ENCODE results near the gene POLE.
A peak's percentile ranks its signal among the peaks of the same experiment; 100 is the strongest.

Gene POLE, protein sequence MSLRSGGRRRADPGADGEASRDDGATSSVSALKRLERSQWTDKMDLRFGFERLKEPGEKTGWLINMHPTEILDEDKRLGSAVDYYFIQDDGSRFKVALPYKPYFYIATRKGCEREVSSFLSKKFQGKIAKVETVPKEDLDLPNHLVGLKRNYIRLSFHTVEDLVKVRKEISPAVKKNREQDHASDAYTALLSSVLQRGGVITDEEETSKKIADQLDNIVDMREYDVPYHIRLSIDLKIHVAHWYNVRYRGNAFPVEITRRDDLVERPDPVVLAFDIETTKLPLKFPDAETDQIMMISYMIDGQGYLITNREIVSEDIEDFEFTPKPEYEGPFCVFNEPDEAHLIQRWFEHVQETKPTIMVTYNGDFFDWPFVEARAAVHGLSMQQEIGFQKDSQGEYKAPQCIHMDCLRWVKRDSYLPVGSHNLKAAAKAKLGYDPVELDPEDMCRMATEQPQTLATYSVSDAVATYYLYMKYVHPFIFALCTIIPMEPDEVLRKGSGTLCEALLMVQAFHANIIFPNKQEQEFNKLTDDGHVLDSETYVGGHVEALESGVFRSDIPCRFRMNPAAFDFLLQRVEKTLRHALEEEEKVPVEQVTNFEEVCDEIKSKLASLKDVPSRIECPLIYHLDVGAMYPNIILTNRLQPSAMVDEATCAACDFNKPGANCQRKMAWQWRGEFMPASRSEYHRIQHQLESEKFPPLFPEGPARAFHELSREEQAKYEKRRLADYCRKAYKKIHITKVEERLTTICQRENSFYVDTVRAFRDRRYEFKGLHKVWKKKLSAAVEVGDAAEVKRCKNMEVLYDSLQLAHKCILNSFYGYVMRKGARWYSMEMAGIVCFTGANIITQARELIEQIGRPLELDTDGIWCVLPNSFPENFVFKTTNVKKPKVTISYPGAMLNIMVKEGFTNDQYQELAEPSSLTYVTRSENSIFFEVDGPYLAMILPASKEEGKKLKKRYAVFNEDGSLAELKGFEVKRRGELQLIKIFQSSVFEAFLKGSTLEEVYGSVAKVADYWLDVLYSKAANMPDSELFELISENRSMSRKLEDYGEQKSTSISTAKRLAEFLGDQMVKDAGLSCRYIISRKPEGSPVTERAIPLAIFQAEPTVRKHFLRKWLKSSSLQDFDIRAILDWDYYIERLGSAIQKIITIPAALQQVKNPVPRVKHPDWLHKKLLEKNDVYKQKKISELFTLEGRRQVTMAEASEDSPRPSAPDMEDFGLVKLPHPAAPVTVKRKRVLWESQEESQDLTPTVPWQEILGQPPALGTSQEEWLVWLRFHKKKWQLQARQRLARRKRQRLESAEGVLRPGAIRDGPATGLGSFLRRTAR (N-terminal part only)

DNA sequence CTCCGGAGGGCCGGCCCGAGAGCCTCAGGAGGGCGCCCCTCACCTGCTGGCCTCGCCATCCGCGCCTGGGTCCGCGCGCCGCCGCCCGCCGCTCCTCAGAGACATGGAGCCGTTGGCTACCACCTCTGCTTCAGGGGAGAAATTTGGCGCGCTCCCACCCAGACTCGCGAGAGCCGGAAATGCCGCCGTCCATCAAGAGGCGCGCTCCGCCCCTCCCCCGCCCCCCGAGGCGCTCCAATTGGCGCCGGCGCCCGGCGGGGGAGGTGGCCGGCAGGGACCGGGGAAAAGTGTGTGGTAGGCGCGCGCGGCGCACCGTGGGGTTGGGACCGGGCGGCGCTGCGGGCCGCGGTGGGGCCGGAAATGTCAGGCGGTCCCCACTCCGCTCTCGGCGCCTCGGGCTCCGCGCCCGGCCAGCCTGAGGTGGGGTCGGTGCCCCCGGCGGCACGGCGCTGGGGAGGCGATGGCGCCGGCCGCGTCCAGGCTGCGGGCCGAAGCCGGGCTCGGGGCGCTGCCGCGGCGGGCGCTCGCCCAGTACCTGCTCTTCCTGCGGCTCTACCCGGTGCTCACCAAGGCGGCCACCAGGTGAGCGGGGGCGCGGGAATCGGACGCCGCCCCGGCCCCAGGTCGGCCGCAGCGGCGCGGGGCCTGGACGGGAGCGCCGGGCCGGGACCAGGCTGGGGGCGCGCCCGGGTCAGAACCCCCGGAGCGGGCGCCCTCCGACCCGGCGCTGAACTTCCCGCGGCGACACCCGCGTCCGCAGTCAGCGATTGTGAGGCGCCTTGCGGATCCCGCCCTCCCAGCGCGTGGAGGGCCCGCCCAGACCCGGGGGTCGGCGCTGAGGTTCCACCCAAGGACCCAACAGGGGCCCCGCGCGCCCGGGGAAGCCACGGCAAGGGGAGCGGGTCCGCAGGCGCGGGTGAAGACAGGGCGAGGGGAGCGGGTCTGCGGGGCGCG is at the start of gene POLE, which contains the start of gene PXMP2:
Gene POLE, minus strand, starts transcription at position 132 of the 954 bp plus-strand sequence. Its CDS starts 27 bp downstream, at position 105.
Gene PXMP2, plus strand, starts transcription at position 377 of the 954 bp plus-strand sequence. Its CDS starts 84 bp downstream, at position 461.
- DNase-seq = peak; percentile 15 to 95 (median 85)

DNA sequence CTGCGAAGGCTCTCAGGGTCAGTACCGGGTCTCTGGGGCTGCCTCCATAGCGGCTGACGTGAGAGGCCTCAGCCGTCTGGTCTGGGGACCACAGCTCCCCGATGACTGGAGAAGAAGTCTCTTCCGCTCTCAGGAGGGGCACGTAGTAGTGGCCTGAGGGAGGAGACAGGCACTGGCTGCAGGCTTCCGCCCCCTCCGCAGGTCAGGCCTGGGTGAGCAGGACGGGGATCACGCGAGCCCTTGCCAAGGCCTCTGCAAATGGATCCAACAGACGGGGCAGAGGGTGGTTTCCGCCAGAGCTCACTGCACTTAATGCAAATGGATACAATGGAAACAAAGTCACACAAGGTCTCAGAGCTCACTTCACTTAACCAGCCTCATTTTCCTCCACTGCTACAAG is 49.8 kb upstream of the POLE start:
- no peak for DNase-seq

DNA sequence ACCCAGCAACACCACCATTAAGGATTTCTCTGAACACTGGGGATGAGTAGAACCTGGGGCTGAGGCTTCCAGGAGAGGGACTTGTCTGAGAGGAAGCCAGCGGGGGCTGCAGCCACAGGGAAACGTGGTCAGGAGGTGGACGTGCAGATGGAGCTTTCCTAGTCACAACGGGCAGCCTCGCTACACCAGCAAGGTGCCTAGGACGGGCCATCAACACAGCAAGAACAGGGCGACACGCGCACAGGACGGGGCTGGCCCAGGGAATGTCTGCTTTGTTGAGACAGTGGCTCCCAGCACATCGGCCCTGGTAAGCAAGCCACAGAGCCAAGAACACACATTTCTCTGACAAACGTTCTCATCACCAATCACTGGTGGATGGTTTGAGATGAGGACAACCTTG is 49.2 kb upstream of the POLE start:
- DNase-seq = no peak

DNA sequence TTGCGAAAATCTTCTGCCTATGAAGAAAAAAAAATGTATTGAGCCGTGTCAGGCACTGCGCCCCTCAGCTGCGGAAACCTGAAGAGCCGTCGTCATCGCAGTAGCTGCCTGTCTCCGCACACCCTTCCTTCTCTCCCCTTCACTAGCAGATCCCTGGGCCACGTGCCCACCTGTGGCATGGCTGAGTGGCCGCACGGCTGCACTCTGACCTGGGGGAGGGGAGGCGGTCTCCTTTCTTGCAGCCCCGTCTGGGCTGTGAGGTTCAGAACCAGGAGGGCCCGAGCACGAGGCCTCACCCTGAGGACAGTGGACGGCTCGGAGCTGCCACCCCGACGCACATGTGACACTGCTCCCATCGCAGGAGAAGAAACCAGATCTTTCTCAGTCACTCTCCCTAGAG is 48.4 kb upstream of the POLE start:
- no peak for DNase-seq

DNA sequence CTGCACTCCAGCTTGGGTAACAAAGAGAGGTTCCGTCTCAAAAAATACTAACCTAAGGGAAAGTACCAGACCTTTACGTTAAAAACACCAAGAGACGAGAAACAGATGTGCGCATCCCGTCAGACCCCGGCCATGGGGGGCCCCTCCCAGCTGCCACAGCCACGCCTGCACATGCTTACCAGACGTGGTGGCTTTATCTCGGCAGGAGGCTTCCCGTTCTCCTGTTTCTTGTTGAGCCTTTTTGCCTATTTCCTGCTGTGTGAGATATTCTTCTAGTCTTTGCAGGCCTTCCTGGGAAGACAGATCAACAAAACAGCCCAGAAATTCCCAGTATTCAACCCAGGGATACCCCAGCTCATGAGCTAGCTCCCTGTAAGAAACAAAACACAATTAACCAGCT is 47.1 kb upstream of the POLE start:
- no peak for DNase-seq

DNA sequence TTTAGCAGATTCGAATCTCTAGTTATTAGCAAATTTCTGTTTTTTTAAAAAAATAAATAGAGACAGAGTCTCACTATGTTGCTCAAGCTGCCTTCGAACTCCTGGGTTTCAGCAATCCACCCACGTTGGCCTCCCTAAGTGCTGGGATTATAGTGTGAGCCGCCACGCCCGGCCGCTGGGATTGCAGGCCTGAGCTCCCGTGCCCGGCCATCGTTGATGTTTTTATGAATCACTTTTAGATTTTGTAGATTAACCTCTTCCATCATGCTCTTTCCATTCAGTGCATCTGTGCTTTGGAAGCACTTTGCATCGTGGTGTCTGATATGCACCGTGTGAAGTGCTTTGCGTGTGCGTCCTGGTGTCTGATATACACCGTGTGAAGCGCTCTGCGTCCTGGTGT is 44.4 kb upstream of the POLE start:
- no peak for DNase-seq

DNA sequence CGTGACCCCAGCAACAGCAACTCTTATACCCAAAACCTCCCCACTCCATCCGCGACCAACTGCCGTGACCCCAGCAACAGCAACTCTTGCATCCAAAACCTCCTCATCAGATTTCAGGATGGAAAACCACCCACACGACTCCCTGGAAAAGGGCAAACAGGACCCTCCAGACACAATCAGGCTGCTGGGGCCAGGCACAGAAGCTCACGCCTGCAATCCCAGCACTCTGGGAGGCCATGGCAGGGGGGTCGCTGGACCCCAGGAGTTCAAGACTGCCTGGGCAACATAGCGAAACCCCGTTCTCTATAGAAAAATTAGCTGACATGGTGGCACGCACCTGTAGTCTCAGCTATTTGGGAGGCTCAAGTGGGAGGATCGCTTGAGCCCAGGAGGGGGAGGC is 43.2 kb upstream of the POLE start:
- no peak for DNase-seq

DNA sequence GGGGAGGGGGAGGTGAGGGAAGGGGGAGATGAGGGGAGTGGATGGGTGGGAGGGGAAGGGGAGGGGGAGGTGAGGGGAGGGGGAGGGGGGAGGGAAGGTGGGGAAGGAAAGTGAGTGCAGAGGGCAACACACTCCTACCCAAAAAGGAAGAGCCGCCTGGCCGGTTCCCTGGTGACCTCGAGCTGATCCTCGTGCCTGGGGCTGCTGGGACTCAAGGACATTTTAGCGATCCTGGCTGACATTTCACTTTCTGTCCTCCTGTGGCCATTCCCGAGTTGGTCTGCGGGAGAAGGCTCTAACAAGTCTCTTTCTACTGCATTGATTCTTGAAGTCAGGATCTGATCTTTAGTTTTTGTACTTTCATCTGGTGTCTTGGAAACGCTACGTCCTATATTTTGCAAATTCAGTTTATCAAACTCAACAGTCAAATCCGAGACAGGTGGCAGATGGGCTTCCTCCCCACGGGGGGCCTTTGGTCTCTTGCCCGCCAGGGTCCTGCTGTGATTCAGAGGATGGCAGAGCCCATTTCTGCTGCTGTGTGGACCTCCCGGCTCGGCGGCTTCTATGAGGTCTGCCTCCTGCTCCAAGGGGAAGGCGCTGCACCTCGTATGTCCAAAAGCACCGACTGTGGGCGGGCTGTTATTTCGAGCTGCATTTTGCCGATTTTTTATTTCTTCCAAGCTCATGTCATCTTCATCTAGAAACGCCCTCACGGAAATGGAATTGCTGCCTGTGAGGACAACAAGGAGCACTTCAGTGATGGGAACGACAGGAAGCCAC is 42.6 kb upstream of the POLE start:
- DNase-seq = peak in 16 of 56 donors; percentile 3 to 45 (median 22)

DNA sequence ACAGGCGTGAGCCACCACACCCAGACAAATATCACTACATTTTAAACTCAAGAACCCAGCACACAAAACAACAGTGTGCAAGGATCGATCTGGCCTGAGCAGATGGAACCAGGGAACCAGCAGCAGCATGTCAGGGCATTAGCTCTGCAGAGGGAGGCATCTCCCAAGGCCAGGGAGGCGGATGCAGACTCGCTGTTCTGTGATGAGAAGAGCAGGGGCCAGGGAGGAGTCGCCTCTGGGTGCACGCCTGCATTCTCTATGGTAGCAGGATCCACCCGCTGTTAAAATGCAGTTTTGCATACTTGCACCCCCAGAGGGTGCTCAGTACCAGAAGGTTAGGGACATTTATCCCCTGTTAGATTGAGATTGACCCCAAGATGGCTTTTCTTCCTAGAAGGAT is 41.4 kb upstream of the POLE start:
- DNase-seq = no peak

DNA sequence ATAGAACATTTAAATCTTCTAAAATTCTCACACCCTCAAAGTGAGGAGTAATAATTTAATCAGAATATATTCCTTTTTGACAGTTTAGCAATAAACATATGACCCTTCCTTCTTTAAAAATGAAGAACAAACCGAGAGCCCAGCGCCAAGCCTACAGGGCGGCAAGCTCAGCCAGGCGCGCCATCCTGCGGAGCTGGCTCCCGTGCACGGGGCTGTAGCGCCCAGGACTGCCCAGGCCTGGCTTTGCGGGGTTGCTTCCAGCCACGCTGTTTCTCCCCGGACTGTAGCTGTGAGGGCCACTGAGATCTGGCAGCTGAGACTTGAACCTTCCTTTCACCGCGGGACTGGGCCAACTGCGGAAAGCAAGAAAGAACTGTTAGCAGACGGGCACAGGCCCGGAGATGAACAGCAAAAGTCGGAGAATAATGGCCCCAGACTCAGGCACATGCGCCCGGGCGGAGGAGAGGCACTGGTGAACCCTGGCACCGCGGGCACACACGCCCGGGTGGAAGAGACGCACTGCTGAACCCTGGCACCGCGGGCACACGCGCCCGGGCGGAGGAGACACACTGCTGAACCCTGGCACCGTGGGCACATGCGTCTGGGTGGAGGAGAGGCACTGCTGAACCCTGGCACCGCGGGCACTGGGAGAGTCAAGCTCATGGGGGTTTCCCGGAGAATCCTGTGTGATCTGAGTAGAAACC is 40.1 kb upstream of the POLE start:
- DNase-seq = no peak

DNA sequence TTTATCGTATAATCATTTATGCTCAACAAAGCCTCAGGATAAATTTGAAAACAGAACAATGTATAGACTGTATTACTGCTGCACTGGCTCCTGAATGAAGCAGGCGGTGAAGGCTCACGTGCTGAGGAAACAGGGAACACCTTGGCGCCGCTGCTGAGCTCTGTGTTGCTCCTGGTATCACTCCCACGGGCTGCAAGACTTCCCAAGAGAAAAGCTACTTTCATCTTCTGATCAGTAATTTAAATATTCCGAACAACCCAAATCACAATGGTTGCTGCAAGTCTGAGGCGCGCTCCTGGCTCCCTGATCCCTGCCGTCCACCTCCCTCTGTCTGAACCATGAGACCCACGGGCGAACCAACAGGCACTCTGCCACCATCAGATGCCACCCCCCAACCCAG is 39.2 kb upstream of the POLE start:
- DNase-seq = no peak

DNA sequence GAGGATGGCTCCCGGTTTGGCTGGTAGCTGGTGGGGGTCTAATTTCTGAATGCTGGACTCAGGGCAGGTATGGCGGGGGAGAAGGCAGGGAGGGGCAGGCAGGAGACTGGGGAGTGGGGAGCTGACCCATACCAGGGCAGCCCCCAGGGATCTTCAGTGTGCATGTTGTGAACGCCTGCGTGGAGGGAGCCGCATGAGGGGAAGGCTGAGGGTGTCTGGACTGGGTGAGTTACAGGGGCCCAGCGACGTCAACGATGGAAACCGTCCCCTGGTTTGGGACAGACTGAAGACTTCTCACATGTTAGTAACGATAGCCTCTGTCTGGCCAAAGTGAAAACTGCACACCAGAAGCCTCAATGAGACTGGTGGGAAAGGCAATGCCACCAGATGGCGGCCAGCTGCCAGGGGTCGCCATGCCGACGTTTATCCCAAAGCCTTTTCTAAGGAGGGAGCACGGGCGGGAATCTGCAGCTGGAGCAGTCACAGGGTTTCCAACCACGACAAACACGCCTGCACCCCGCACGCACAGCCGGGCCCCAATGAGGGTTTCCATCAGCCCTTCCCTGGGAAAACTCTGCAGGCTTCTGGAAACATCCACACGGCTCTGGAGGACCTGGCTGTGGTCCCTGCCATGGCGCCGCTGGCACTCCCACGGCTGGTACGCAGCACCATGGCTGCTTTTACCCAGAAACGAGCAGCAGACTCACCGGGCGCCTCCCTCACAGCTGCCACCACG is 37.5 kb upstream of the POLE start:
- no peak for DNase-seq

DNA sequence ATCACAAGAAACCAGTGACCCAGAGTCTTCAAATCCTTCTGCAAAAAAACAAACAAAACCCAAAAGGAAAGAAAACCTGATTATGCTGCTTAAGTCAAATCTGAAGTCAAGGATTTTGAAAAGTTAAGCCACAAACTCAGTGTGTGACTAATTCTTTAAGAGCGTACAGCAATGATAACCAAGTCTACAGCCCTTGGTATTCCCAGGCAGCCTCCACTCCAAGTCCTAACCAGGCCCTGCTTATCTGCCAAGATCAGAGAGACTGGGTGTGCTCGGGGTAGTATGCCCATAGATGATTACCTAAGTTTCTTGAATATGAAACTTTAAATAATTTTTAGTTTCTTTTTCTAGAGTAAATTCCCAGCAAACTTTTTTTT is 36.6 kb upstream of the POLE start:
- no peak for DNase-seq

DNA sequence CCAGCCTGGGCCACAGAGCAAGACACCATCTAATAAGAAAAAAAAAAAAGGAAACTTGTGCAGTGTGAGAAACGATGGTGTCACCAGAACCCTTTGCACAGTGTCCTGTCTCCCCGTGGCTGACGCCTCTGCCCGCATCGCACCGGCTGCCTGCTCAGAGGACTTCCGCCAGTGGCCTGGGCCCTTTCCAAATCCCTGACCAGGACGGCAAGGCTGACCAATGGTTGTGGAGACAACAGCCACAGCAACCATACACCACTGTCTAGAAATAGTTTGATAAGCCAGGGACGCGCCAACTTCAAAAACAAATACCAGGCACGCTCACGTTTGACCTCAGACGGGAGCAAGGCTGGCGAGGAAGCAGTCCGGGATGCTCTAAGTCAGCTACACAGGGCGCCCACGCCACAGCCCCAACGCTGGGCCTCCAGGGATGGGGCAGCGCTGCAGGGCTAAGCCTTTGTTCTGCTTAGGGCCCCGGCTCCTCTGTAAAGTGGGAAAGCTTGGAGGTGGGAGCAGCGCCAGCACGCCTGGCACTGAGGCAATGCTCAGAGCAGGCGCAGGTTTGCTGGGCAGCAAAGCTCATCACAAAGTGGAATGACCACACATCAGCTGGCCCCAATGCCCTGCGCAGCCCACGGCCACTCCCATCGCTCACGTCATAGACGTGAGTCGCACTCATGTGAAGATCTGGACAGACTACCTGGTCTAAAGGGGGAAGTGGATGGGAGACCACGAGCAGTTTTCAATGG is 36.0 kb upstream of the POLE start:
- DNase-seq = no peak

DNA sequence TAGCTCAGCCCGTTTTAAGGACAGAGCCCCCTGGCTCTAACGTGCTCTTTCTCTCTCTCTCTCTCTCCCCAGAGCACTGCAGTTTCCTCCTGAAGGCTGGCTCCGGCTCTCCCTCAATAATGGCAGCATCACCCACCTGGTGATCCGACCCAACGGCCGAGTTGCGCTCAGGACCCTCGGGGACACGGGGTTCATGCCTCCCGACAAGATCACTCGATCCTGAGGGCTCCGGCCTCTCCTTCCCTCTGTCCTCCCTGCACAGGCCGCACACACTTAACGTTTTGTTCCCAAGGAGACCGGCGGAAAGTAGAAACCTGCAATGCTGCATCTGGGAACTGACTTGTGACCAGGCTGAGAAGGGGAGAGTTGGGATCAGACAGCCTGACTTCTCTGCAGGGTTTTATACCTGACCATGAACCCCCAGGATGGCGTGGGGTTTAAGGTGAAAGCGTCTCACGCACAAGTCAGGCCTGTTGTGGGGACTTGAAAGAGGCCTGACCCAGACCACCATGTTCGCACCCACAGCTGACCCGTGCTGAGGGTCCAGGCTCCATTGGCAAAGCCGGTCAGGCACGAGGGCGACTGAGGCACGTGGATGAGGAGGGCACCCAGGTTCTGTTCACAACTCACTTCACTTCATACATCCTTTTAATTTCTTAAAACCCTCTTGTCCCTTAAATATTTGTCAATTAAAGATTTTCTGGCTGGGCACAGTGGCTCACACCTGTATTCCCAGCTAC is 33.6 kb upstream of the POLE start:
- no peak for DNase-seq

DNA sequence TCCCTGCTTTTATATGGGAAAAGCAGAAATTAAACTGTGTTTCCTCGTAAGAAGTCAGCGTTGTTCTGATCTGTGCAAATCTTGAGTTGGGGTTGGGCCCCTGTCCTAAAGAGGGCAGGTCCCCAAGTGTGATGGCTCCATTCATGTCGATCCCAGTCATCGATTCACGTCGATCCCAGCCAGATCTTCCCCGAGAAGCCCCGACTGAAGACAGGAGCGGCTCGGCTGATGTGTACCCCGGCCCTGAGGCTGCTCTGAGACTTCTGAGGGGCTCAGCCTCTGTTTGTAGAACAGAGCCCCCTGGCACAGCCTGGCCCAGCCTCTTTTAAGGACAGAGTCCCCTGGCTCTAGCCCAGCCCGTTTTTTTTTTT is 32.8 kb upstream of the POLE start:
- DNase-seq = no peak
